Cortex of kidney (tissue), 1 donor: Measurements from ENCODE around the gene MFAP4.
A peak's percentile ranks its signal among the peaks of the same experiment; 100 is the strongest.

ENCODE experiments used
- DNase-seq: peaks from one replicate; lab custom pipeline; 2025; lab: John Stamatoyannopoulos, UW

The MFAP4 gene

GRCh38 chr17:19385521-19385983 is 1.4 kb downstream of the MFAP4 start:
- no peak for DNase-seq

GRCh38 chr17:19384723-19385391 is 2.1 kb downstream of the MFAP4 start:
- DNase-seq, result no peak

- no peak for DNase-seq
These were observed 3.1 kb downstream of the MFAP4 start for GRCh38 chr17:19383681-19384470.

GRCh38 chr17:19382531-19383444 is 4.2 kb downstream of the MFAP4 start:
- no peak for DNase-seq

- DNase-seq, result no peak
These were observed 5.1 kb downstream of the MFAP4 start for GRCh38 chr17:19381741-19382444.

- DNase-seq, result no peak
These were observed 5.6 kb downstream of the MFAP4 start for GRCh38 chr17:19381361-19381740.

- DNase-seq, result no peak
These were observed 6.3 kb downstream of the MFAP4 start for GRCh38 chr17:19380481-19381301.

GRCh38 chr17:19379361-19380065 is 7.5 kb downstream of the MFAP4 start:
- no peak for DNase-seq

- no peak for DNase-seq
These were observed 8.3 kb downstream of the MFAP4 start, which contains the start of gene MAPK7 for GRCh38 chr17:19378416-19379360. Gene MAPK7, plus strand, starts transcription at chr17:19378498. Its CDS starts 403 bp downstream, at chr17:19378901.

- peak; percentile 77 for DNase-seq
These were observed 9.2 kb downstream of the MFAP4 start for GRCh38 chr17:19377602-19378415.

GRCh38 chr17:19376811-19377210 is 10.2 kb downstream of the MFAP4 start:
- DNase-seq, result no peak

- no peak for DNase-seq
These were observed 11.3 kb downstream of the MFAP4 start for GRCh38 chr17:19375732-19376131.

GRCh38 chr17:19374136-19374535 is 12.9 kb downstream of the MFAP4 start:
- no peak for DNase-seq

- no peak for DNase-seq
These were observed 14.0 kb downstream of the MFAP4 start for GRCh38 chr17:19372866-19373504.

- no peak for DNase-seq
These were observed 14.6 kb downstream of the MFAP4 start for GRCh38 chr17:19372439-19372838.

- no peak for DNase-seq
These were observed 15.0 kb downstream of the MFAP4 start for GRCh38 chr17:19372011-19372370.

GRCh38 chr17:19371259-19372010 is 15.6 kb downstream of the MFAP4 start:
- no peak for DNase-seq
